Stomach smooth muscle (tissue), 2 donors: ENCODE results near the gene CCR2.

ENCODE experiments used
- H3K27ac ChIP-seq: one replicate; pipeline ENCODE4 v1.7.0; 2013; ENCODE audit warnings: mild to moderate bottlenecking, low read length, inconsistent platforms
- H3K27me3 ChIP-seq, 2 donors: one replicate each; pipeline ENCODE4 v1.7.0; 2013; ENCODE audit warnings: low read length in 2 of 2; ENCODE audit not compliant: insufficient read depth in 2 of 2, control insufficient read depth in 1 of 2
- H3K36me3 ChIP-seq, 2 donors: one replicate each; pipeline ENCODE4 v1.7.0; 2013; ENCODE audit warnings: low read length in 2 of 2; ENCODE audit not compliant: control insufficient read depth in 2 of 2, insufficient read depth in 2 of 2
- H3K4me1 ChIP-seq: one replicate; pipeline ENCODE4 v1.7.0; 2013; ENCODE audit warnings: low read length; ENCODE audit not compliant: control insufficient read depth, insufficient read depth
- H3K4me3 ChIP-seq, 2 donors: one replicate each; pipeline ENCODE4 v1.7.0; 2013; ENCODE audit warnings: low read length in 2 of 2
- H3K9ac ChIP-seq, 2 donors: one replicate each; pipeline ENCODE4 v1.7.0; 2013; ENCODE audit warnings: low read length in 2 of 2, mild to moderate bottlenecking in 1 of 2
- H3K9me3 ChIP-seq, 2 donors: one replicate each; pipeline ENCODE4 v1.7.0; 2013; ENCODE audit warnings: low read length in 2 of 2; ENCODE audit not compliant: control insufficient read depth in 2 of 2
- donor health status: healthy.
- donor health status: Pancreatic carcinoma.

CCR2 gene

GRCh38 chr3:46368569-46368968 lies 14.7 kb downstream of the CCR2 start:
- Histone ChIP-seq H3K27ac (no peak overlapping the region), H3K36me3 (no peaks in the 10 kb centered on the region), H3K4me3 (no peak overlapping the region), H3K27me3 (peaks cover 3 to 5% of the 10 kb centered on the region in 2 donors), H3K4me1 (no peaks in the 10 kb centered on the region), H3K9ac (no peak overlapping the region), H3K9me3 (no peaks in the 10 kb centered on the region)

- no peak overlapping the region for H3K4me3 ChIP-seq
- H3K36me3 ChIP-seq: no peaks in the 10 kb centered on the region
- no peak overlapping the region for H3K27ac ChIP-seq
- H3K9me3 ChIP-seq: no peaks in the 10 kb centered on the region
- no peaks in the 10 kb centered on the region for H3K4me1 ChIP-seq
- no peak overlapping the region for H3K9ac ChIP-seq
- peaks cover 3 to 5% of the 10 kb centered on the region in 2 donors for H3K27me3 ChIP-seq
Observed at GRCh38 chr3:46369151-46369550, 15.2 kb downstream of the CCR2 start.

GRCh38 chr3:46369675-46370132 lies 15.8 kb downstream of the CCR2 start:
- Histone ChIP-seq H3K4me1 (no peaks in the 10 kb centered on the region), H3K27ac (no peak overlapping the region), H3K4me3 (no peak overlapping the region), H3K9me3 (no peaks in the 10 kb centered on the region), H3K9ac (no peak overlapping the region), H3K36me3 (no peaks in the 10 kb centered on the region), H3K27me3 (peaks cover 3 to 5% of the 10 kb centered on the region in 2 donors)

DNA sequence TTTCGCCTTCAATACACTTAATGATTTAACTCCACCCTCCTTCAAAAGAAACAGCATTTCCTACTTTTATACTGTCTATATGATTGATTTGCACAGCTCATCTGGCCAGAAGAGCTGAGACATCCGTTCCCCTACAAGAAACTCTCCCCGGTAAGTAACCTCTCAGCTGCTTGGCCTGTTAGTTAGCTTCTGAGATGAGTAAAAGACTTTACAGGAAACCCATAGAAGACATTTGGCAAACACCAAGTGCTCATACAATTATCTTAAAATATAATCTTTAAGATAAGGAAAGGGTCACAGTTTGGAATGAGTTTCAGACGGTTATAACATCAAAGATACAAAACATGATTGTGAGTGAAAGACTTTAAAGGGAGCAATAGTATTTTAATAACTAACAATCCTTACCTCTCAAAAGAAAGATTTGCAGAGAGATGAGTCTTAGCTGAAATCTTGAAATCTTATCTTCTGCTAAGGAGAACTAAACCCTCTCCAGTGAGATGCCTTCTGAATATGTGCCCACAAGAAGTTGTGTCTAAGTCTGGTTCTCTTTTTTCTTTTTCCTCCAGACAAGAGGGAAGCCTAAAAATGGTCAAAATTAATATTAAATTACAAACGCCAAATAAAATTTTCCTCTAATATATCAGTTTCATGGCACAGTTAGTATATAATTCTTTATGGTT lies 17.1 kb downstream of the CCR2 start, which contains the start of gene CCR5:
Gene CCR5, plus strand, starts transcription at position 108 of the 680 bp plus-strand sequence. CDS start 1,957 bp downstream, outside the sequence.
- H3K27me3 ChIP-seq: peaks cover 3 to 5% of the 10 kb centered on the region in 2 donors
- H3K9ac ChIP-seq: peak within 1 kb of the TSS in 1 of 2 donors; percentile 2
- no peaks in the 10 kb centered on the region for H3K9me3 ChIP-seq
- no peaks in the 10 kb centered on the region for H3K4me1 ChIP-seq
- H3K27ac ChIP-seq: no peak within 1 kb of the TSS
- H3K4me3 ChIP-seq: no peak within 1 kb of the TSS
- H3K36me3 ChIP-seq: no peaks in the 10 kb centered on the region

GRCh38 chr3:46371519-46372340 lies 17.8 kb downstream of the CCR2 start:
- H3K27ac ChIP-seq: no peak overlapping the region
- H3K4me1 ChIP-seq: no peaks in the 10 kb centered on the region
- H3K27me3 ChIP-seq: peaks cover 3% of the 10 kb centered on the region in 2 donors
- H3K4me3 ChIP-seq: no peak overlapping the region
- H3K9ac ChIP-seq: no peak overlapping the region
- no peaks in the 10 kb centered on the region for H3K36me3 ChIP-seq
- no peaks in the 10 kb centered on the region for H3K9me3 ChIP-seq

DNA sequence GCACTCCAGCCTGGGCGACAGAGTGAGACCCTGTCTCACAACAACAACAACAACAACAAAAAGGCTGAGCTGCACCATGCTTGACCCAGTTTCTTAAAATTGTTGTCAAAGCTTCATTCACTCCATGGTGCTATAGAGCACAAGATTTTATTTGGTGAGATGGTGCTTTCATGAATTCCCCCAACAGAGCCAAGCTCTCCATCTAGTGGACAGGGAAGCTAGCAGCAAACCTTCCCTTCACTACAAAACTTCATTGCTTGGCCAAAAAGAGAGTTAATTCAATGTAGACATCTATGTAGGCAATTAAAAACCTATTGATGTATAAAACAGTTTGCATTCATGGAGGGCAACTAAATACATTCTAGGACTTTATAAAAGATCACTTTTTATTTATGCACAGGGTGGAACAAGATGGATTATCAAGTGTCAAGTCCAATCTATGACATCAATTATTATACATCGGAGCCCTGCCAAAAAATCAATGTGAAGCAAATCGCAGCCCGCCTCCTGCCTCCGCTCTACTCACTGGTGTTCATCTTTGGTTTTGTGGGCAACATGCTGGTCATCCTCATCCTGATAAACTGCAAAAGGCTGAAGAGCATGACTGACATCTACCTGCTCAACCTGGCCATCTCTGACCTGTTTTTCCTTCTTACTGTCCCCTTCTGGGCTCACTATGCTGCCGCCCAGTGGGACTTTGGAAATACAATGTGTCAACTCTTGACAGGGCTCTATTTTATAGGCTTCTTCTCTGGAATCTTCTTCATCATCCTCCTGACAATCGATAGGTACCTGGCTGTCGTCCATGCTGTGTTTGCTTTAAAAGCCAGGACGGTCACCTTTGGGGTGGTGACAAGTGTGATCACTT lies 18.8 kb downstream of the CCR2 start:
- Histone ChIP-seq H3K36me3 (no peaks in the 10 kb centered on the region), H3K4me3 (no peak overlapping the region), H3K9ac (no peak overlapping the region), H3K9me3 (no peaks in the 10 kb centered on the region), H3K27me3 (peaks cover 3 to 5% of the 10 kb centered on the region in 2 donors), H3K27ac (no peak overlapping the region), H3K4me1 (no peaks in the 10 kb centered on the region)

DNA sequence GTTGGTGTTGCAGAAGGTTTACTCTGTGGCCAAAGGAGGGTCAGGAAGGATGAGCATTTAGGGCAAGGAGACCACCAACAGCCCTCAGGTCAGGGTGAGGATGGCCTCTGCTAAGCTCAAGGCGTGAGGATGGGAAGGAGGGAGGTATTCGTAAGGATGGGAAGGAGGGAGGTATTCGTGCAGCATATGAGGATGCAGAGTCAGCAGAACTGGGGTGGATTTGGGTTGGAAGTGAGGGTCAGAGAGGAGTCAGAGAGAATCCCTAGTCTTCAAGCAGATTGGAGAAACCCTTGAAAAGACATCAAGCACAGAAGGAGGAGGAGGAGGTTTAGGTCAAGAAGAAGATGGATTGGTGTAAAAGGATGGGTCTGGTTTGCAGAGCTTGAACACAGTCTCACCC lies 20.8 kb downstream of the CCR2 start:
- Histone ChIP-seq H3K4me1 (no peaks in the 10 kb centered on the region), H3K27ac (no peak overlapping the region), H3K27me3 (peaks cover 3% of the 10 kb centered on the region in 2 donors), H3K9me3 (no peaks in the 10 kb centered on the region), H3K4me3 (no peak overlapping the region), H3K36me3 (no peaks in the 10 kb centered on the region), H3K9ac (no peak overlapping the region)

DNA sequence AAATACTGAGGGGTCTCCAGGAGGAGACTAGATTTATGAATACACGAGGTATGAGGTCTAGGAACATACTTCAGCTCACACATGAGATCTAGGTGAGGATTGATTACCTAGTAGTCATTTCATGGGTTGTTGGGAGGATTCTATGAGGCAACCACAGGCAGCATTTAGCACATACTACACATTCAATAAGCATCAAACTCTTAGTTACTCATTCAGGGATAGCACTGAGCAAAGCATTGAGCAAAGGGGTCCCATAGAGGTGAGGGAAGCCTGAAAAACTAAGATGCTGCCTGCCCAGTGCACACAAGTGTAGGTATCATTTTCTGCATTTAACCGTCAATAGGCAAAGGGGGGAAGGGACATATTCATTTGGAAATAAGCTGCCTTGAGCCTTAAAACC lies 21.3 kb downstream of the CCR2 start:
- Histone ChIP-seq H3K9ac (no peak overlapping the region), H3K36me3 (no peaks in the 10 kb centered on the region), H3K4me1 (no peaks in the 10 kb centered on the region), H3K27ac (no peak overlapping the region), H3K27me3 (peaks cover 2 to 3% of the 10 kb centered on the region in 2 donors), H3K9me3 (no peaks in the 10 kb centered on the region), H3K4me3 (no peak overlapping the region)

DNA sequence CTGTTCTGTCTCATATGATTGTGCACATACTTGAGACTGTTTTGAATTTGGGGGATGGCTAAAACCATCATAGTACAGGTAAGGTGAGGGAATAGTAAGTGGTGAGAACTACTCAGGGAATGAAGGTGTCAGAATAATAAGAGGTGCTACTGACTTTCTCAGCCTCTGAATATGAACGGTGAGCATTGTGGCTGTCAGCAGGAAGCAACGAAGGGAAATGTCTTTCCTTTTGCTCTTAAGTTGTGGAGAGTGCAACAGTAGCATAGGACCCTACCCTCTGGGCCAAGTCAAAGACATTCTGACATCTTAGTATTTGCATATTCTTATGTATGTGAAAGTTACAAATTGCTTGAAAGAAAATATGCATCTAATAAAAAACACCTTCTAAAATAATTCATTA lies 21.9 kb downstream of the CCR2 start:
- Histone ChIP-seq H3K4me3 (no peak overlapping the region), H3K27me3 (peaks cover 2 to 3% of the 10 kb centered on the region in 2 donors), H3K9ac (no peak overlapping the region), H3K36me3 (no peaks in the 10 kb centered on the region), H3K4me1 (no peaks in the 10 kb centered on the region), H3K9me3 (no peaks in the 10 kb centered on the region), H3K27ac (no peak overlapping the region)

GRCh38 chr3:46378426-46378942 lies 24.6 kb downstream of the CCR2 start:
- Histone ChIP-seq H3K4me1 (no peaks in the 10 kb centered on the region), H3K4me3 (no peak overlapping the region), H3K36me3 (no peaks in the 10 kb centered on the region), H3K27ac (no peak overlapping the region), H3K27me3 (peaks cover 0 to 2% of the 10 kb centered on the region in 2 donors), H3K9me3 (no peaks in the 10 kb centered on the region), H3K9ac (no peak overlapping the region)
